Activated CD4-positive, alpha-beta T cell treated with anti-CD3 and anti-CD28 coated beads, Interleukin-2, amount 50 U/mL, for 48 hours (primary cell): ENCODE data around the gene STAP2.
"Not testable (repeated sequence)": the region's sequence is repeated elsewhere in the genome, so short reads cannot be mapped to it uniquely, and the experiment has no call there.

Source experiments
- DNase-seq, 2 experiments: peaks; one replicate each; pipeline ENCODE4 v3.0.0-alpha.2; 2020

STAP2 gene

GRCh38 chr19:4297901-4298809 lies 40.5 kb downstream of the STAP2 start:
- DNase-seq = peak in 1 of 2 experiments; percentile 23

GRCh38 chr19:4295972-4296771 lies 42.5 kb downstream of the STAP2 start:
- DNase-seq = no peak

GRCh38 chr19:4294389-4294788 lies 44.2 kb downstream of the STAP2 start:
- no peak for DNase-seq

GRCh38 chr19:4292515-4292914 lies 46.1 kb downstream of the STAP2 start:
- no peak for DNase-seq

- DNase-seq = no peak
These were observed 47.4 kb downstream of the STAP2 start for GRCh38 chr19:4291184-4291732.

GRCh38 chr19:4288091-4288777 lies 50.4 kb downstream of the STAP2 start:
- DNase-seq = no peak

GRCh38 chr19:4286141-4286540 lies 52.5 kb downstream of the STAP2 start:
- not testable (repeated sequence) for DNase-seq

- no peak for DNase-seq
These were observed 53.7 kb downstream of the STAP2 start for GRCh38 chr19:4284974-4285373.

- DNase-seq = no peak
These were observed 54.3 kb downstream of the STAP2 start for GRCh38 chr19:4284176-4284958.

- no peak for DNase-seq
These were observed 58.9 kb downstream of the STAP2 start for GRCh38 chr19:4279530-4280422.

- no peak for DNase-seq
These were observed 59.4 kb downstream of the STAP2 start for GRCh38 chr19:4279267-4279529.

- no peak for DNase-seq
These were observed 60.0 kb downstream of the STAP2 start, which contains the start of gene SHD for GRCh38 chr19:4278419-4279266. SHD (plus strand) TSS chr19:4279266; CDS start chr19:4280064, 798 bp downstream.

- DNase-seq = no peak
These were observed 60.6 kb downstream of the STAP2 start for GRCh38 chr19:4278010-4278409.

- DNase-seq = no peak
These were observed 61.4 kb downstream of the STAP2 start for GRCh38 chr19:4277191-4277696.

GRCh38 chr19:4274321-4274686 lies 64.3 kb downstream of the STAP2 start:
- not testable (repeated sequence) for DNase-seq
